Chondrocyte (in vitro differentiated cells): ENCODE data around the gene ELMO1. TPM values are rescaled to one million over a fixed set of nuclear protein-coding genes. Genes with fewer than 3 reads are reported as not detected.

ENCODE experiments used
- DNase-seq: peaks from one replicate; pipeline ENCODE4 v3.0.0; 2021; ENCODE audit warnings: mixed read lengths, low spot score
- H3K27ac Mint-ChIP-seq: one replicate; pipeline ENCODE4 v1.8.0; 2021; ENCODE audit warnings: mild to moderate bottlenecking, moderate library complexity, mixed read lengths; ENCODE audit not compliant: unreplicated experiment
- H3K27me3 Mint-ChIP-seq: 2 replicates; pipeline ENCODE4 v1.8.0; 2021; ENCODE audit warnings: low read depth, mixed read lengths
- H3K36me3 Mint-ChIP-seq: 2 replicates; pipeline ENCODE4 v1.8.0; 2021; ENCODE audit warnings: low read depth, mixed read lengths
- H3K4me1 Mint-ChIP-seq: 2 replicates; pipeline ENCODE4 v1.8.0; 2021; ENCODE audit warnings: low read depth, mild to moderate bottlenecking, mixed read lengths
- H3K4me3 Mint-ChIP-seq: one replicate; pipeline ENCODE4 v1.8.0; 2021; ENCODE audit warnings: mild to moderate bottlenecking, moderate library complexity, mixed read lengths; ENCODE audit not compliant: unreplicated experiment
- H3K9me3 Mint-ChIP-seq: 2 replicates; pipeline ENCODE4 v1.8.0; 2021; ENCODE audit warnings: low read depth, mixed read lengths
- total RNA-seq: library from RNA; stranded (reverse); gene quantifications from 3 replicates; pipeline ENCODE4 v1.2.1, GENCODE V29; 2021
- TF ChIP-seq, protein P1 (sequence below): fragments of 200-600 bp; sonication (generic); IDR thresholded peaks from 2 replicates; pipeline ENCODE4 v1.5.0; 2021; ENCODE audit warnings: antibody characterized with exemption, mild to moderate bottlenecking, moderate library complexity

ELMO1 gene
- total RNA-seq, 1 donor from 2014 or later, result 0.42 TPM

DNA sequence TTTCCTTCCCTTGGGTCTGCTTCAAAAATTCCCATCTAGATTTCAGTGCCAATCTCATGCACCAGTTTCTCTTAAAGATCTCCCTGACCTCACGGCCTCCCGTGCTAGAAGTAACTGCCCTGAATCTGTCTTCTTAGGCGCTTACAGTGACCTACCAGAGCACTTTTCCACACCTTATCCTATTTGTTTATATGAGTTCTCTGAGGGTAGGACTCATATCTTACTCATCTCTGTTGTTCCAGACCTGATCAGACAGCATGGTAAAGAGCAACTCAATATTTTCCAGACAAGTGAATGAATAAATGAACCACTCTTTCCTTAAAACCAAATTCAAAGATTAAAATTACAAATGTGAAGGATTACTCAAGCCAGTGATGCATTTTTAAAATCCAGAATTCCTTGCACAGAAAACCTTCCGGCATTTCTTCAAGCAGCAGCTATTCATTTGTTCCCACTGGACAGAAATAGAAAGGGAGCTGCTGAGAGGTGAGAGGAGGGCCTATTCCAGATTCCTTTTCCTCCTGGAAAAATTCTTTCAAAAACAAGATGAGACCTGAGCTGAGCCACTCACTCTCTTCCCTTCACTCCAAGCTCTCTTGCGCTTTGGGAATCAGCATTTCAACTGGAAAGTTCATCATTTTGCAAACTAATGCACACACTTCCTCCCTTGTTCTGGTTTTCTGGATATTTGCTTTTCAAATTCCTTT lies 94.6 kb downstream of the ELMO1 start:
- peaks cover 2% of the 10 kb centered on the region for H3K27me3 Mint-ChIP-seq
- H3K4me3 Mint-ChIP-seq, result no peak overlapping the region
- peak overlapping the region; percentile 76 for H3K27ac Mint-ChIP-seq
- no peaks in the 10 kb centered on the region for H3K36me3 Mint-ChIP-seq
- H3K9me3 Mint-ChIP-seq, result no peaks in the 10 kb centered on the region
- DNase-seq, result no peak
- TF ChIP-seq, protein P1, sequence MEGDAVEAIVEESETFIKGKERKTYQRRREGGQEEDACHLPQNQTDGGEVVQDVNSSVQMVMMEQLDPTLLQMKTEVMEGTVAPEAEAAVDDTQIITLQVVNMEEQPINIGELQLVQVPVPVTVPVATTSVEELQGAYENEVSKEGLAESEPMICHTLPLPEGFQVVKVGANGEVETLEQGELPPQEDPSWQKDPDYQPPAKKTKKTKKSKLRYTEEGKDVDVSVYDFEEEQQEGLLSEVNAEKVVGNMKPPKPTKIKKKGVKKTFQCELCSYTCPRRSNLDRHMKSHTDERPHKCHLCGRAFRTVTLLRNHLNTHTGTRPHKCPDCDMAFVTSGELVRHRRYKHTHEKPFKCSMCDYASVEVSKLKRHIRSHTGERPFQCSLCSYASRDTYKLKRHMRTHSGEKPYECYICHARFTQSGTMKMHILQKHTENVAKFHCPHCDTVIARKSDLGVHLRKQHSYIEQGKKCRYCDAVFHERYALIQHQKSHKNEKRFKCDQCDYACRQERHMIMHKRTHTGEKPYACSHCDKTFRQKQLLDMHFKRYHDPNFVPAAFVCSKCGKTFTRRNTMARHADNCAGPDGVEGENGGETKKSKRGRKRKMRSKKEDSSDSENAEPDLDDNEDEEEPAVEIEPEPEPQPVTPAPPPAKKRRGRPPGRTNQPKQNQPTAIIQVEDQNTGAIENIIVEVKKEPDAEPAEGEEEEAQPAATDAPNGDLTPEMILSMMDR, result no peak
- peaks cover 16% of the 10 kb centered on the region for H3K4me1 Mint-ChIP-seq

DNA sequence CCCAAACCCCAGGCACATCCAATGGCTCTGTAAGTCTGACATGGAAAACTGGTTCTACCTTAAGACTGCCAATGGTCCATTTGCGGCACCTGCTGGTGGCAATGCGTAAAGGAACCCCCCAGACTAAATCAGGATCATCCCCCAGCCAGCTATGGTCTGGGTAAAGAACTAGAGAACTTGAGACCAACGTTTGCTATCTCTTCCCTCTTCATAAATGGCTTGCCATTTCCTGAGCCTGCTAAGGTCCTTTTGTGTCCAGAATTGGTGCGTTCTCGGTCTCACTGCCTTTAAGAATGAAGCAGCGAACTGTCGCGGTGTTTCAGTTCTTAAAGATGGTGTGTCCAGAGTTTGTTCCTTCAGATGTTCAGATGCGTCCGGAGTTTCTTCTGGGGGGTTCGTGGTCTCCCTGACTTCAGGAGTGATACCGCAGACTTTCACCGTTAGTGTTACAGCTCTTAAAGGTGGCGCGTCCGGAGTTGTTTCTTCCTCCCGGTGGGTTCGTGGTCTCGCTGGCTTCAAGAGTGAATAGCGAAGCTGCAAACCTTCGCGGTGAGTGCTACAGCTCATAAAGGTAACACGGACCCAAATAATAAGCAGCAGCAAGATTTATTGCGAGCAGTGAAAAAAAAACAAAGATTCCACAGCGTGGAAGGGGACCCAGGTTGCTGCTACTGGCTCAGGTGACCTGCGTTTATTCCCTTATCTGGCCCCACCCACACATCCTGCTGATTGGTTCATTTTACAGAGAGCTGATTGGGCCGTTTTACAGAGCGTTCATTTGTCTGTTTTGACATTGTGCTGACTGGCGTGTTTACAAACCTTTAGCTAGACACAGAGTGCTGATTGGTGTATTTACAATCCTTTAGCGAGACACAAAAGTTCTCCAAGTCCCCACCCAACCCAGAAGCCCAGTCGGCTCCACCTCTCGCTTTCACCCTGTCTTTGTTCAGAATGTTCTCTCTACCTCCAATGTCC lies 95.4 kb downstream of the ELMO1 start:
- TF ChIP-seq, protein P1, result peak; percentile 49
- DNase-seq, result no peak
- Mint-ChIP-seq H3K4me3 (no peak overlapping the region), H3K9me3 (no peaks in the 10 kb centered on the region), H3K36me3 (no peaks in the 10 kb centered on the region), H3K27ac (peak overlapping the region; percentile 52), H3K4me1 (peaks cover 16% of the 10 kb centered on the region), H3K27me3 (peaks cover 2% of the 10 kb centered on the region)

DNA sequence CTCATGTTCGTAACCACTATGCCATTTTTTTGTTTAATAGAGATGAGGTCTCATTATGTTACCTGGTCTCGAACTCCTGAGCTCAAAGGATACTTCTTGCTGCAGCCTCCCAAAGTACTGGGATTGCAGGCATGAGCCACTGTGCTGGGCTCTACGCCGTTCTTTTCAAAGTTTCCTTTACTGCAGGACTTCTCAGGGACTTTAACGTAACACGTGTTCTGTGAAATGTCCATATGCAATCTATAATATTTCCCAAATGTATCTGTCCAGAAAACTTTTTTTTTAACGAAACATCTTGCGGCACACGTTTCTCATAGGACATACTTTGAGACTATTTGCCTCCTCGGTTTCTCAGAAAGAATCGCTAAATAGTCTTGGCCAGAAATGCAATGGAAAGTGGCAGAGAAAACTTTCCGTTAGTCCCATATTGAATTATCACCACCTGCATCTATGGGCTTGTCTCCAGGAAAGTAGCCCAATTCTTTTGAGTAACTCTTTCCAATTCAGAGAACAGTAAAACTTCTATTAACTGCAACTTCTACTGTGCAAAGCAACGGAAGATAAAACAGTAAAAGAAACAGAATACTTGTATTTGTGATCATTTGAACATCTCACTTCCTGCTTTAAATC lies 96.3 kb downstream of the ELMO1 start:
- no peak for DNase-seq
- H3K27me3 Mint-ChIP-seq, result peaks cover 2% of the 10 kb centered on the region
- peaks cover 16% of the 10 kb centered on the region for H3K4me1 Mint-ChIP-seq

DNA sequence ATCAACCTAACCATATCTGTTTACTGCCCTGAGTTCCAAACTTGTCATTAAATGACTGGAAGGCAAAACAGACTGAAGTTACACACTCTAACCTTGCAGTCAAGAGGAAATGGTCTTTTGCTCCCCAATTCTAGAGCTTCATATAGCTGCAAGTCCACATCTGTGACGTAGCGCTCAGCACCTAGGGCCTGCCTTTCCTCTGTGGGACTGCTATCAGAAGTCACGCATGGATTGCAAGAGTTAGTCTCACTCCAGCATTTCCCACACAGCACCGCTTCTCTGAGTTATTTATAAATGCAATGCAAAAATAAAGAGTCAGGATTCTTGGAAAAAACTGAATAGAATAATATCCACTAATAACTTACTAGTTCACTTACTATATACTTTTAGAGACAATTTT lies 96.9 kb downstream of the ELMO1 start:
- H3K27me3 Mint-ChIP-seq, result no peaks in the 10 kb centered on the region
- no peak for DNase-seq
- H3K36me3 Mint-ChIP-seq, result no peaks in the 10 kb centered on the region
- H3K9me3 Mint-ChIP-seq, result no peaks in the 10 kb centered on the region
- no peak overlapping the region for H3K27ac Mint-ChIP-seq
- TF ChIP-seq, protein P1, result no peak
- H3K4me1 Mint-ChIP-seq, result peaks cover 16% of the 10 kb centered on the region
- no peak overlapping the region for H3K4me3 Mint-ChIP-seq

More for the DNA sequence above, 96.3 kb downstream of the ELMO1 start:
- no peaks in the 10 kb centered on the region for H3K36me3 Mint-ChIP-seq
- no peaks in the 10 kb centered on the region for H3K9me3 Mint-ChIP-seq
- no peak overlapping the region for H3K4me3 Mint-ChIP-seq
- TF ChIP-seq, protein P1, result no peak
- no peak overlapping the region for H3K27ac Mint-ChIP-seq
